Measurements from ENCODE around the gene EXOC3L1. TPM values are rescaled to one million over a fixed set of nuclear protein-coding genes. Genes with fewer than 3 reads are reported as not detected.

The EXOC3L1 gene
- total RNA-seq, 1 experiment from 2014 or later, result 1.4 TPM

- no peak for DNase-seq (ENCODE audit: low read depth)
Observed at GRCh38 chr16:67216612-67217490, 26.9 kb upstream of the EXOC3L1 start.

GRCh38 chr16:67215706-67216105 is 25.8 kb upstream of the EXOC3L1 start:
- DNase-seq (ENCODE audit: low read depth), result no peak

- no peak for DNase-seq (ENCODE audit: low read depth)
Observed at GRCh38 chr16:67213197-67214019, 23.5 kb upstream of the EXOC3L1 start.

GRCh38 chr16:67212766-67213165 is 22.8 kb upstream of the EXOC3L1 start:
- DNase-seq (ENCODE audit: low read depth), result peak; percentile 73

- DNase-seq (ENCODE audit: low read depth), result no peak
Observed at GRCh38 chr16:67211674-67212073, 21.7 kb upstream of the EXOC3L1 start.

GRCh38 chr16:67210069-67210937 is 20.4 kb upstream of the EXOC3L1 start:
- no peak for DNase-seq (ENCODE audit: low read depth)

- no peak for DNase-seq (ENCODE audit: low read depth)
Observed at GRCh38 chr16:67209565-67209964, 19.6 kb upstream of the EXOC3L1 start.

GRCh38 chr16:67208154-67208896 is 18.4 kb upstream of the EXOC3L1 start:
- DNase-seq (ENCODE audit: low read depth), result no peak

GRCh38 chr16:67207249-67208091 is 17.5 kb upstream of the EXOC3L1 start:
- DNase-seq (ENCODE audit: low read depth), result peak; percentile 90

GRCh38 chr16:67206838-67207248 is 16.9 kb upstream of the EXOC3L1 start:
- peak; percentile 72 for DNase-seq (ENCODE audit: low read depth)

GRCh38 chr16:67206129-67206837 is 16.3 kb upstream of the EXOC3L1 start:
- no peak for DNase-seq (ENCODE audit: low read depth)

- no peak for DNase-seq (ENCODE audit: low read depth)
Observed at GRCh38 chr16:67204076-67204475, 14.1 kb upstream of the EXOC3L1 start.

- no peak for DNase-seq (ENCODE audit: low read depth)
Observed at GRCh38 chr16:67202956-67203493, 13.1 kb upstream of the EXOC3L1 start.

GRCh38 chr16:67202426-67202825 is 12.5 kb upstream of the EXOC3L1 start:
- no peak for DNase-seq (ENCODE audit: low read depth)

GRCh38 chr16:67201411-67202345 is 11.7 kb upstream of the EXOC3L1 start:
- no peak for DNase-seq (ENCODE audit: low read depth)

GRCh38 chr16:67200491-67200890 is 10.6 kb upstream of the EXOC3L1 start:
- no peak for DNase-seq (ENCODE audit: low read depth)

- DNase-seq (ENCODE audit: low read depth), result no peak
Observed at GRCh38 chr16:67199808-67200198, 9.9 kb upstream of the EXOC3L1 start.
